Activated CD4-positive, alpha-beta T cell treated with anti-CD3 and anti-CD28 coated beads for 4 hours (primary cell): ENCODE data around the gene METRNL.
"Not testable (repeated sequence)": the region's sequence is repeated elsewhere in the genome, so short reads cannot be mapped to it uniquely, and the experiment has no call there.

Source experiments
- DNase-seq, 2 donors: peaks; one replicate each; pipeline ENCODE4 v3.0.0-alpha.2; 2020

METRNL gene

GRCh38 chr17:83079352-83079747 lies at the start of gene METRNL:
Gene METRNL, plus strand, starts transcription at chr17:83079609. Its CDS starts 207 bp downstream, at chr17:83079816.
- peak; percentile 42 to 64 for DNase-seq

- DNase-seq, result no peak
Measured at GRCh38 chr17:83030432-83030831, 49.0 kb upstream of the METRNL start.

GRCh38 chr17:83031321-83031945 lies 48.0 kb upstream of the METRNL start:
- DNase-seq, result no peak

- not testable (repeated sequence) for DNase-seq
Measured at GRCh38 chr17:83031946-83032451, 47.4 kb upstream of the METRNL start.

- DNase-seq, result no peak
Measured at GRCh38 chr17:83032781-83033180, 46.6 kb upstream of the METRNL start.

GRCh38 chr17:83034525-83034924 lies 44.9 kb upstream of the METRNL start:
- DNase-seq, result no peak

GRCh38 chr17:83035722-83036121 lies 43.7 kb upstream of the METRNL start:
- no peak for DNase-seq

- DNase-seq, result no peak
Measured at GRCh38 chr17:83036193-83036592, 43.2 kb upstream of the METRNL start.

- DNase-seq, result no peak
Measured at GRCh38 chr17:83036666-83037065, 42.7 kb upstream of the METRNL start.

GRCh38 chr17:83037084-83037873 lies 42.1 kb upstream of the METRNL start:
- no peak for DNase-seq

GRCh38 chr17:83037874-83038165 lies 41.6 kb upstream of the METRNL start:
- no peak for DNase-seq

- not testable (repeated sequence) for DNase-seq
Measured at GRCh38 chr17:83038983-83039382, 40.4 kb upstream of the METRNL start.

- no peak for DNase-seq
Measured at GRCh38 chr17:83041305-83041704, 38.1 kb upstream of the METRNL start.

- DNase-seq, result no peak
Measured at GRCh38 chr17:83042522-83043158, 36.8 kb upstream of the METRNL start.

- DNase-seq, result not testable (repeated sequence)
Measured at GRCh38 chr17:83044479-83044878, 34.9 kb upstream of the METRNL start.

GRCh38 chr17:83046448-83047181 lies 32.8 kb upstream of the METRNL start:
- no peak for DNase-seq

- no peak for DNase-seq
Measured at GRCh38 chr17:83047182-83047478, 32.3 kb upstream of the METRNL start.

GRCh38 chr17:83047818-83048475 lies 31.5 kb upstream of the METRNL start:
- DNase-seq, result not testable (repeated sequence)

- DNase-seq, result no peak
Measured at GRCh38 chr17:83050651-83051395, 28.6 kb upstream of the METRNL start.

GRCh38 chr17:83051396-83052240 lies 27.8 kb upstream of the METRNL start:
- DNase-seq, result peak; percentile 96 to 97

GRCh38 chr17:83052241-83052564 lies 27.2 kb upstream of the METRNL start:
- no peak for DNase-seq
